Progenitor cell of endocrine pancreas (in vitro differentiated cells): ENCODE results near the gene SLC6A7. TPM values are rescaled to one million over a fixed set of nuclear protein-coding genes. Genes with fewer than 3 reads are reported as not detected.

Experiments used
- DNase-seq: peaks from one replicate; pipeline ENCODE4 v3.0.0; 2021; ENCODE audit warnings: low spot score; ENCODE audit not compliant: unreplicated experiment
- H3K27ac Mint-ChIP-seq: 2 replicates; pipeline ENCODE4 v1.8.0; 2021; ENCODE audit warnings: mild to moderate bottlenecking, moderate library complexity, mixed read lengths
- H3K27me3 Mint-ChIP-seq: 2 replicates; pipeline ENCODE4 v1.8.0; 2021; ENCODE audit warnings: mixed read lengths
- H3K36me3 Mint-ChIP-seq: 2 replicates; pipeline ENCODE4 v1.8.0; 2022; ENCODE audit warnings: mixed read lengths; ENCODE audit not compliant: insufficient read depth
- H3K4me1 Mint-ChIP-seq: 2 replicates; pipeline ENCODE4 v1.8.0; 2021; ENCODE audit warnings: low read depth, mixed read lengths
- H3K4me3 Mint-ChIP-seq: 2 replicates; pipeline ENCODE4 v1.8.0; 2021; ENCODE audit warnings: low read depth, mild to moderate bottlenecking, moderate library complexity, mixed read lengths
- H3K9me3 Mint-ChIP-seq: 2 replicates; pipeline ENCODE4 v1.8.0; 2021; ENCODE audit warnings: low read depth, mixed read lengths
- total RNA-seq: library from RNA; stranded (reverse); gene quantifications from 2 replicates; pipeline ENCODE4 v1.2.1, GENCODE V29; 2021
- TF ChIP-seq, protein P1 (sequence below): fragments of 200-600 bp; sonication (generic); IDR thresholded peaks from one replicate; pipeline ENCODE4 v1.5.0; 2021; ENCODE audit warnings: antibody characterized with exemption, mild to moderate bottlenecking; ENCODE audit not compliant: unreplicated experiment

The SLC6A7 gene
- total RNA-seq, 1 donor from 2014 or later, result not detected

DNA sequence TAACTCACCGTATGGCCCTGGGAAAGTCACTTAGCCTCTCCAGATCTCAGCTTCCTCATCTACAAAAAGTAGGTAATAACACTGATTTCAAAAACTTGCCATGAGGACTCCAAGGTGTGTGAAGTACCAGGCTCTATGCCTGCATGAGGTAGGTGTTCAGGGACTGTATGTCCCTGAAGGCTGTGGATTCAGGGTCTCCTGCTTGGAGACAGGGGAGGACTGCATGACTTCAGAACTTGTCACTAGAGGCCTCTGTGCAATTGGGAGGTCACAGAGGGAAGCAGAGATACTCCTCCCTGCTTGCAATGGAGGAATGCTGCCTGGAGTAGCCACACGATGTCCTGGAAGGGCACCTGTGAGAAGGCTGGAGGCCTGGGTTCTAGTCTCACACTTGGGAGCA lies 36.4 kb upstream of the SLC6A7 start:
- H3K36me3 Mint-ChIP-seq, result no peaks in the 10 kb centered on the region
- no peak overlapping the region for H3K4me3 Mint-ChIP-seq
- H3K4me1 Mint-ChIP-seq, result peaks cover 3% of the 10 kb centered on the region
- no peak for DNase-seq
- TF ChIP-seq, protein P1, sequence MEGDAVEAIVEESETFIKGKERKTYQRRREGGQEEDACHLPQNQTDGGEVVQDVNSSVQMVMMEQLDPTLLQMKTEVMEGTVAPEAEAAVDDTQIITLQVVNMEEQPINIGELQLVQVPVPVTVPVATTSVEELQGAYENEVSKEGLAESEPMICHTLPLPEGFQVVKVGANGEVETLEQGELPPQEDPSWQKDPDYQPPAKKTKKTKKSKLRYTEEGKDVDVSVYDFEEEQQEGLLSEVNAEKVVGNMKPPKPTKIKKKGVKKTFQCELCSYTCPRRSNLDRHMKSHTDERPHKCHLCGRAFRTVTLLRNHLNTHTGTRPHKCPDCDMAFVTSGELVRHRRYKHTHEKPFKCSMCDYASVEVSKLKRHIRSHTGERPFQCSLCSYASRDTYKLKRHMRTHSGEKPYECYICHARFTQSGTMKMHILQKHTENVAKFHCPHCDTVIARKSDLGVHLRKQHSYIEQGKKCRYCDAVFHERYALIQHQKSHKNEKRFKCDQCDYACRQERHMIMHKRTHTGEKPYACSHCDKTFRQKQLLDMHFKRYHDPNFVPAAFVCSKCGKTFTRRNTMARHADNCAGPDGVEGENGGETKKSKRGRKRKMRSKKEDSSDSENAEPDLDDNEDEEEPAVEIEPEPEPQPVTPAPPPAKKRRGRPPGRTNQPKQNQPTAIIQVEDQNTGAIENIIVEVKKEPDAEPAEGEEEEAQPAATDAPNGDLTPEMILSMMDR, result no peak
- no peak overlapping the region for H3K27ac Mint-ChIP-seq
- peaks cover 36% of the 10 kb centered on the region for H3K27me3 Mint-ChIP-seq
- no peaks in the 10 kb centered on the region for H3K9me3 Mint-ChIP-seq

DNA sequence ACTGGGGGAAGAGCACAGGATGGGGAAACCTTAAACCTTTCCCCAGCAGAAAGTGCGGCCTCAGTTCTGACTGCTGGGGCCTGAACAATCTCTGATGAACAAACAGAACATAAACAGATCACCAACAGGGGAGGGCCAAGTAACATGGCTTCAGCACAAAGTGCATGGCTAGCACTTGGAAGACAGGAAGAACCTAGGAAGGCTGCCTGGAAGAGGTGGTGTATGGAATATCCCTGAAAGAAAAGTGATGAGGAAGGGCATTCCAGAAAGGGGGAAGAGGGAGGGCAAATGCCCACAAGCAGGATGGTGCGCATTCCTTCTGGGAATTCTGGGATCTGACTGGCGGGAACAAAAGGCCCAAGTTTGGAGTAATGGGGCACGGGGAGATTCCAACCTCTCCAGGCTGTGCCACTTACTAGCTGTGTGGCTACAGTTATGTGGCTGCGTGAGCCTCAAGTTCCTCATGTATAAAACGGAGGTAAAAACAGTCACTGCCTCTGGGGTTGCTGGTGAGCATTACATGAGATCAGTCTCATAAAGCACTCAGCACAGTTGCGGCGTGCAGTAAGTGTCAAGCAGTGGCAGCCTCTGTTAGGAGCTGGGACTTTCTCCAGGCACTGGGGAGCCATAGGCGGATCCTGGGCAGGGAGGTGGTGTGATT lies 35.8 kb upstream of the SLC6A7 start:
- no peak for DNase-seq
- Mint-ChIP-seq H3K4me1 (peaks cover 3% of the 10 kb centered on the region), H3K27me3 (peaks cover 33% of the 10 kb centered on the region), H3K4me3 (no peak overlapping the region), H3K9me3 (no peaks in the 10 kb centered on the region), H3K36me3 (no peaks in the 10 kb centered on the region), H3K27ac (no peak overlapping the region)
- TF ChIP-seq, protein P1, result no peak

DNA sequence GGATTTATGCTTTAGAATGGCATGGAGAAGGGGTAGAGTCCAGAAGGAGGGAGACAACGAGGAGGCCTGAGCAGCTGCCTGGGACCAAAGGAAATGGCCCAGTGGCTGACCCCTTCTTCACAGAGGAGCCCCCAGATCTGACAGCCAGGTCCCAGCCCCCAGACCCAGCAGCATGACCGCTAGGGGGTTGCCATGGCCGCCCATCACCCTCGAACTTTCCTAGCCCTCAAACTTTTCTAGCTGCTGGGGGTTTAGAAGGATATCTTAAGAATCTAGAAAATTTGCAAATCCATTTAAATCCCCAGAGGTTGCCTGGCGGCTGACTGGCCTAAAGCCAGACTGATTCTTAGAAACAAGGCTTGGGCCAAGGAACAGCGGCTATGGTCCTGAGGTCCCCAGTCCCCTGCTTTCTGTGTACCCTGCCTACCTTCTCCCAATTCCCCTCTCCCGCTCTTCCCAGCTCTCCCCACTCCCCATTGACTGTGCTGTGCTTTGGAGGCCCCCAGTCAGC lies 35.2 kb upstream of the SLC6A7 start:
- DNase-seq, result no peak
- Mint-ChIP-seq H3K9me3 (no peaks in the 10 kb centered on the region), H3K4me3 (no peak overlapping the region), H3K27me3 (peaks cover 33% of the 10 kb centered on the region), H3K36me3 (no peaks in the 10 kb centered on the region), H3K4me1 (peaks cover 3% of the 10 kb centered on the region), H3K27ac (no peak overlapping the region)
- TF ChIP-seq, protein P1, result no peak

DNA sequence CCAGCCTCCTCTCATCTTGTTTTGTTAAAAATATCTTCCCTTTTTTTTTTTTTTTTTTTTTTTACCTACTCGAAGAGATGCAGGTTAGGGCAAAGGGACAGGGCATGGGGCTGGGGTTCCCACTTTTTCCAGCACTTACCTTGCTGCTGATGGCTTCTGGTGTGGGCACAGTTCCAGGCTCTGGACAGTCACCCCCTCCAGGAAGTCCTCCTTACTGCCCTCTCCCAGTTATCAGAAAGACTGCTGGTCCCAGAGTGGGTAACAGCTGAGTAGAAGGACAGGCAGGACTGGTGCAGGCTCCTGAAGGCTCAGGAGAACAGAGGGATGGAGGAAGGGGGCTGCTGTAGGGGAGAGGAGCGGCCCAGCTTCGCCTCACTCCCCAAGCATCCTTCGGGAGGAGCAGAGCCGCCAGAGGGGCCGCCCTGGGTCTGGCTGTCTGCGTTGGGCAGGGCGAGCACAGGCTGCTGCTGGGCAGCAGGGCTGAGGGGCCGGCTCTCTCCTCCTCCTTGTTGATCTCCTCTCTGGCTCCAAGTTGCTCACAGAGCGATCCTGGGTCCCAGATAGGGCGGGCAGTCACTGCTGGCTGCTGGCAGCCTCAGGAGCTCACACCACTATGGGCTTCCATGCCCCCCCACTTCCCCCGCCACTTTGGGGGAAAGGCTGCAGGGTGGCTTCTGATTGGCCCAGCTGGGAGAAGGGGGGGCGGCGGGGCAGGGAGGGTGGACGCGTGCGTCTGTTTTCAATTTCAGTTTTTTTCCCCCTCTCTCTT lies 34.4 kb upstream of the SLC6A7 start, which contains the start of gene PDGFRB:
PDGFRB (minus strand) TSS at position 588 of the 769 bp plus-strand sequence. CDS start 18,798 bp downstream, outside the sequence.
- Mint-ChIP-seq H3K4me1 (peaks cover 3% of the 10 kb centered on the region), H3K4me3 (no peak within 1 kb of the TSS), H3K27ac (no peak within 1 kb of the TSS), H3K36me3 (no peaks in the 10 kb centered on the region), H3K9me3 (no peaks in the 10 kb centered on the region), H3K27me3 (peaks cover 33% of the 10 kb centered on the region)
- DNase-seq, result no peak
- TF ChIP-seq, protein P1, result no peak

DNA sequence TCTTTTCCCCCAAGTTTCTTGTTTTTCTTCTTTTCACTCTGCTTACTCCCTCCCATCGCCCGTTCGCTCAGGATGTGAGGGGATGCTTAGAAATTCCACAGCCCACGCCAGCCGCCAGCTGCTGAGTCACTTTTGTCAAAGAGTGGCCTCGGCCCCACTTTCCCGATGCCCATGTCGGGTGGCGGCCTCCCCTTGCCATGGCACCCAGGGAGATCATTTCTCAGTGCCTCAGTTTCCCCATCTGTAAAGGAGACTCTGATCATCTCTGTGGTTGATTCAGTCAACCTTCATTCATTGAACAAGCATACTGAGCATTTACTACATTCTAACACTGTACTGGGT lies 33.9 kb upstream of the SLC6A7 start:
- H3K9me3 Mint-ChIP-seq, result no peaks in the 10 kb centered on the region
- no peak overlapping the region for H3K27ac Mint-ChIP-seq
- DNase-seq, result no peak
- H3K4me1 Mint-ChIP-seq, result peaks cover 5% of the 10 kb centered on the region
- H3K36me3 Mint-ChIP-seq, result no peaks in the 10 kb centered on the region
- TF ChIP-seq, protein P1, result no peak
- no peak overlapping the region for H3K4me3 Mint-ChIP-seq
- H3K27me3 Mint-ChIP-seq, result peaks cover 35% of the 10 kb centered on the region
